RWPE2 (cell line): ENCODE results near the gene PLAC8.

ENCODE experiments used
- ATAC-seq: fragments of 200-7000 bp; cut with Tn5 transposase; 3 replicates; pipeline ENCODE4 v1.9.1; 2021; ENCODE audit warnings: low read depth
- DNase-seq: peaks from one replicate; pipeline ENCODE4 v3.0.0-alpha.2; 2020; ENCODE audit warnings: low spot score
- H3K27ac ChIP-seq: fragments of 450-650 bp; 2 replicates; pipeline ENCODE4 v1.5.1; 2017; ENCODE audit warnings: mild to moderate bottlenecking; ENCODE audit not compliant: poor library complexity, severe bottlenecking
- H3K27me3 ChIP-seq: fragments of 250-450 bp; sonication (Bioruptor Pico); 2 replicates; pipeline ENCODE4 v1.5.1; 2021; ENCODE audit warnings: mild to moderate bottlenecking, moderate library complexity; ENCODE audit not compliant: insufficient read depth, poor library complexity, severe bottlenecking
- H3K36me3 ChIP-seq: fragments of 250-450 bp; sonication (Bioruptor Pico); 2 replicates; pipeline ENCODE4 v1.5.1; 2020; ENCODE audit warnings: low read depth, mild to moderate bottlenecking, moderate library complexity
- H3K4me1 ChIP-seq: fragments of 250-450 bp; sonication (Bioruptor Pico); 2 replicates; pipeline ENCODE4 v1.5.1; 2021; ENCODE audit warnings: mild to moderate bottlenecking, moderate library complexity; ENCODE audit not compliant: insufficient read depth, poor library complexity, severe bottlenecking
- H3K4me3 ChIP-seq: fragments of 250-450 bp; sonication (Bioruptor Pico); 2 replicates; pipeline ENCODE4 v1.5.1; 2021; ENCODE audit warnings: mild to moderate bottlenecking, moderate library complexity; ENCODE audit not compliant: severe bottlenecking
- H3K9me3 ChIP-seq: fragments of 250-450 bp; sonication (Bioruptor Pico); 2 replicates; pipeline ENCODE4 v1.5.1; 2021; ENCODE audit warnings: mild to moderate bottlenecking, moderate library complexity; ENCODE audit not compliant: severe bottlenecking
- TF ChIP-seq, protein P1 (sequence below): fragments of 450-650 bp; IDR thresholded peaks from one replicate; pipeline ENCODE4 v1.5.1; 2017; ENCODE audit warnings: mild to moderate bottlenecking, moderate library complexity; ENCODE audit not compliant: poor library complexity, severe bottlenecking

PLAC8 gene

DNA sequence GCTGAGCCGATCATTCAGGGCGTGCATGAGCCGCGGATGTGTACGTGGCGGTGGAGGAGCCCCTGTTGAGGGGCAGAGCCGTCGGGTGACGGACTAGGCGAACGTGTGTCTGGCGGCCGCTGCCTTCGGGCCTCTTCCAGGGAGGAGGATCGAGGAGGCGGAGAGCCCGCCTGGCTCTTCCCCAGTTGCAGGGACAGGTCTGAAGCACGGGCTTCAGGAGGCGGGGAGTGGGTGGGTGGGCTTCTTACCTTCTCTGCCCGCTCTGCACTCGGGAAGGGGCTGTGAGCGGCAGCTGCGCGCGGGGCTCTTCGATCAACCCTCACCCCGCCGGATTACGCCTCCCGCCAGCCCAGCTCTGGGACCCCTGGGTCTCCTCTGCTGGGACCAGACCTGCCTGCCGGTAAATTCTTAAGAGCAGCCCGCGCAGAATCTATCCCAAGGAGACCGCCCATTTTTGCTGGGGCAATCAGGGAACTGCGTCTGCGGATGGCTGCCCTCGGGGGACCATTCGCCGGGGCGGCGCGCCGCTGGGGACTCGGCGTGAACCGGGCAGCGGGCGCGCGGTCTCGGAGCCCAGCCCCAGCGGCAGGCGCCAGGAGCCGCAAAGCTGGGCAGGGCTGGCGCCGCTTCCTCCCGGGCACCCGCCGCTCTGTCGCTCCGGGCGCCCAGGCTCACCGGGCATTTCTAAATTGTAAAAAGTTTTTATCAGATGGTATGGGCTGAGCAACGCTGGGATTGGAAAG, 4.9 kb downstream of the PLAC8 start:
- H3K9me3 ChIP-seq = no peaks in the 10 kb centered on the region
- no peaks in the 10 kb centered on the region for H3K27me3 ChIP-seq
- H3K27ac ChIP-seq = peak overlapping the region; percentile 45
- TF ChIP-seq, protein P1, sequence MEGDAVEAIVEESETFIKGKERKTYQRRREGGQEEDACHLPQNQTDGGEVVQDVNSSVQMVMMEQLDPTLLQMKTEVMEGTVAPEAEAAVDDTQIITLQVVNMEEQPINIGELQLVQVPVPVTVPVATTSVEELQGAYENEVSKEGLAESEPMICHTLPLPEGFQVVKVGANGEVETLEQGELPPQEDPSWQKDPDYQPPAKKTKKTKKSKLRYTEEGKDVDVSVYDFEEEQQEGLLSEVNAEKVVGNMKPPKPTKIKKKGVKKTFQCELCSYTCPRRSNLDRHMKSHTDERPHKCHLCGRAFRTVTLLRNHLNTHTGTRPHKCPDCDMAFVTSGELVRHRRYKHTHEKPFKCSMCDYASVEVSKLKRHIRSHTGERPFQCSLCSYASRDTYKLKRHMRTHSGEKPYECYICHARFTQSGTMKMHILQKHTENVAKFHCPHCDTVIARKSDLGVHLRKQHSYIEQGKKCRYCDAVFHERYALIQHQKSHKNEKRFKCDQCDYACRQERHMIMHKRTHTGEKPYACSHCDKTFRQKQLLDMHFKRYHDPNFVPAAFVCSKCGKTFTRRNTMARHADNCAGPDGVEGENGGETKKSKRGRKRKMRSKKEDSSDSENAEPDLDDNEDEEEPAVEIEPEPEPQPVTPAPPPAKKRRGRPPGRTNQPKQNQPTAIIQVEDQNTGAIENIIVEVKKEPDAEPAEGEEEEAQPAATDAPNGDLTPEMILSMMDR = no peak
- DNase-seq (no peak), ATAC-seq (peak; percentile 67)
- H3K4me3 ChIP-seq = peak overlapping the region; percentile 44
- peaks cover 15% of the 10 kb centered on the region for H3K4me1 ChIP-seq
- no peaks in the 10 kb centered on the region; the same call in 1 of the 2 replicates for H3K36me3 ChIP-seq

DNA sequence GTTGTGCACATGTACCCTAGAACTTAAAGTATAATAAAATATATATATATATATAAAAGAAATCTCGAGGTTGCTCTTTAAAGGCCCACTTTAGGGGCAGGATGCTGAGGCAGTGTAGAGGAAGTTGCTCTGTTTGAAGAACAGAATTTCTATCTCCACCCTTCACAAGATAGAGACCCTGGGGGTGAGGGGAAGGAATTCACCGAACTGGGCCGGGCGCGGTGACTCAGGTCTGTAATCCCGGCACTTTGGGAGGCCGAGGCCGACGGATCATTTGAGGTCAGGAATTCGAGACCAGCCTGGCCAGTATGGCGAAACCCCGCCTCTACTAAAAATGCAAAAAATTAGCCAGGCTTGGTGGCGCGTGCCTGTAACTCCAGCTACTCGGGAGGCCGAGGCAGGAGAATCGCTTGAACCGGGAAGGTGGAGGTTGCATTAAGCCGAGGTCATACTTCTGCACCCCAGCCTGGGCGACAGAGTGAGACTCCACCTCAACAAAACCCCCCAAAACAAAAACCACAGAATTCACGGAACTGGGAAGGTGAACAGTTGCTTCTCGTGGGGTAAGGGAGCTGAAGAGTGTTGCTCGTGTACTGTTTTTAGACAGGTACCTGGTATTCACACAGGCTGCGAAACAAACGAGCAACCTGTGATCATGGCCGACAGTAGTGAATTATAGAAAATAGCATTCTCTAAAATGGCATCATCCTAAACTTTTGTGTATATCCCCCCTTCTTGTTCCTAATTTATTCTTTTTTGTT, 6.2 kb downstream of the PLAC8 start:
- no peaks in the 10 kb centered on the region for H3K36me3 ChIP-seq
- no peak overlapping the region for H3K4me3 ChIP-seq
- DNase-seq (no peak), ATAC-seq (no peak)
- peaks cover 5% of the 10 kb centered on the region for H3K4me1 ChIP-seq
- no peaks in the 10 kb centered on the region for H3K9me3 ChIP-seq
- H3K27ac ChIP-seq = no peak overlapping the region
- no peaks in the 10 kb centered on the region for H3K27me3 ChIP-seq
- TF ChIP-seq, protein P1 = no peak

DNA sequence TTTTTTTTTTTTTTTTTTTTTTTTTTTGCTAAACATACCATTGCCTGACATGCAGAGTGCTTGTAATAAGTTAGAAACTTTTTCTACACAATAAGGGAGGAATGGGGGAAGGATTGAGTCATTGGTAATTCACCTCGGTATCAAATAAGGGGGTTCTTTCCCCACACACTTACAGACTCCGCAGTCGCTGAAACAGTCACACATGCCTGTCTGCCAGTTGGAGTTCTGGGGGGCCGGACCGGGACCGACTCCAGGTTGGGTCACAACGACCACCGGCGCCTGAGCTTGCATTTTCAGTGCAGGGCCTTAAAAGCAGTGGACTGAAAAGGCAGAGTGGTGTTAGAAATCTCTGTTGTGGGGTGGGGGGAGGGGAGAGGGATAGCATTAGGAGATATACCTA, 6.9 kb downstream of the PLAC8 start:
- Histone ChIP-seq H3K4me1 (peaks cover 5% of the 10 kb centered on the region), H3K9me3 (no peaks in the 10 kb centered on the region), H3K36me3 (no peaks in the 10 kb centered on the region), H3K4me3 (no peak overlapping the region), H3K27me3 (no peaks in the 10 kb centered on the region), H3K27ac (no peak overlapping the region)
- TF ChIP-seq, protein P1 = no peak
- ATAC-seq = no peak
- no peak for DNase-seq

DNA sequence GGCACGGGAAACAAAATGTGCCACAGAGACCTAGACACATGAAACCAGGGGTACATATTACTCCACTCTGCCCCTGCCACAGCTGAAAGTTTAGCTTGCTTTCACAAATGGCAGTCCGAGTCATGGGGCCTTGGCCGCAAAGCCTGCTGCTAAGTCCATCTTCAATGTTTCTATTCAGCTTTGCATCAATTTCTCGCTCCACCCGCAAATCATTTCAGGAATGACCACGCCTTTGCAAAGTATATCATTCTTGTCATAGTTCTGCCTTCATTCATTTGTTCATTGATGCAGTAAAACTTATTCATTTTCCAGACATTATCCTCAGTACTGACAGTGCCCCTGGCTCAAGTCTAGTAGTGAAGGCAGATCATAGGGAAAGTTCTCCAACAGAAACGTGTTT, 9.5 kb downstream of the PLAC8 start:
- ATAC-seq = no peak
- no peak overlapping the region for H3K27ac ChIP-seq
- H3K4me1 ChIP-seq = no peaks in the 10 kb centered on the region
- no peak overlapping the region for H3K4me3 ChIP-seq
- TF ChIP-seq, protein P1 = no peak
- no peaks in the 10 kb centered on the region for H3K36me3 ChIP-seq
- no peak for DNase-seq
- H3K9me3 ChIP-seq = no peaks in the 10 kb centered on the region
- no peaks in the 10 kb centered on the region for H3K27me3 ChIP-seq
